Measurements from ENCODE around the gene OXSR1.
"Not testable (repeated sequence)": the region's sequence is repeated elsewhere in the genome, so short reads cannot be mapped to it uniquely, and the experiment has no call there.

The OXSR1 gene

GRCh38 chr3:38235466-38235865 is 70.1 kb downstream of the OXSR1 start:
- DNase-seq: no peak

GRCh38 chr3:38238416-38239008 is 73.2 kb downstream of the OXSR1 start:
- no peak for DNase-seq

GRCh38 chr3:38242812-38243211 is 77.5 kb downstream of the OXSR1 start:
- not testable (repeated sequence) for DNase-seq

GRCh38 chr3:38245930-38246329 is 80.6 kb downstream of the OXSR1 start:
- DNase-seq: no peak

- DNase-seq: peak; percentile 1
Observed at GRCh38 chr3:38247366-38248035, 82.2 kb downstream of the OXSR1 start.

- no peak for DNase-seq
Observed at GRCh38 chr3:38250198-38250597, 84.9 kb downstream of the OXSR1 start.

GRCh38 chr3:38251197-38251596 is 85.9 kb downstream of the OXSR1 start:
- DNase-seq: no peak

- no peak for DNase-seq
Observed at GRCh38 chr3:38253704-38254103, 88.4 kb downstream of the OXSR1 start.

- no peak for DNase-seq
Observed at GRCh38 chr3:38254872-38255271, 89.5 kb downstream of the OXSR1 start.

- DNase-seq: no peak
Observed at GRCh38 chr3:38255627-38256026, 90.3 kb downstream of the OXSR1 start.

- no peak for DNase-seq
Observed at GRCh38 chr3:38257583-38257982, 92.2 kb downstream of the OXSR1 start.

GRCh38 chr3:38260474-38260873 is 95.1 kb downstream of the OXSR1 start:
- no peak for DNase-seq

- no peak for DNase-seq
Observed at GRCh38 chr3:38264353-38264771, 99.0 kb downstream of the OXSR1 start.

- no peak for DNase-seq
Observed at GRCh38 chr3:38264779-38265178, 99.4 kb downstream of the OXSR1 start.

GRCh38 chr3:38265604-38266307 is 100.4 kb downstream of the OXSR1 start, which contains the start of gene SLC22A13:
Gene SLC22A13 (plus strand): TSS chr3:38265812. CDS start chr3:38265861, 49 bp downstream.
- no peak for DNase-seq

GRCh38 chr3:38266810-38267209 is 101.5 kb downstream of the OXSR1 start:
- no peak for DNase-seq

- no peak for DNase-seq
Observed at GRCh38 chr3:38267662-38268061, 102.3 kb downstream of the OXSR1 start.

- no peak for DNase-seq
Observed at GRCh38 chr3:38268087-38268486, 102.8 kb downstream of the OXSR1 start.

GRCh38 chr3:38268522-38268921 is 103.2 kb downstream of the OXSR1 start:
- no peak for DNase-seq

GRCh38 chr3:38270606-38271005 is 105.3 kb downstream of the OXSR1 start:
- no peak for DNase-seq

GRCh38 chr3:38271553-38271952 is 106.2 kb downstream of the OXSR1 start:
- DNase-seq: no peak

- no peak for DNase-seq
Observed at GRCh38 chr3:38274864-38275649, 109.7 kb downstream of the OXSR1 start.

- DNase-seq: no peak
Observed at GRCh38 chr3:38275658-38276057, 110.3 kb downstream of the OXSR1 start.
